HTERT RPE-1 (cell line): Measurements from ENCODE around the gene GATA3.

Experiments
- in situ Hi-C: fragments of 300-500 bp; cut with MboI; formaldehyde crosslinking; loops from 4 replicates; pipeline ENCODE4 v1.14.3; 2020; ENCODE audit warnings: low sequenced_read_pairs

Gene GATA3

GRCh38 chr10:8088504-8088903, 34.0 kb downstream of the GATA3 start:
- in situ Hi-C loops, result no loop called here

- in situ Hi-C loops, result no loop called here
Observed at GRCh38 chr10:8092428-8092827, 37.9 kb downstream of the GATA3 start.

- in situ Hi-C loops, result no loop called here
Observed at GRCh38 chr10:8095959-8096358, 41.5 kb downstream of the GATA3 start.

GRCh38 chr10:8096931-8097330, 42.4 kb downstream of the GATA3 start:
- in situ Hi-C loops, result no loop called here

- in situ Hi-C loops, result no loop called here
Observed at GRCh38 chr10:8100366-8100765, 45.9 kb downstream of the GATA3 start.

- in situ Hi-C loops, result no loop called here
Observed at GRCh38 chr10:8102708-8103401, 48.4 kb downstream of the GATA3 start.

- in situ Hi-C loops, result no loop called here
Observed at GRCh38 chr10:8103543-8103942, 49.1 kb downstream of the GATA3 start.

GRCh38 chr10:8104005-8104404, 49.5 kb downstream of the GATA3 start:
- in situ Hi-C loops, result no loop called here

- in situ Hi-C loops, result no loop called here
Observed at GRCh38 chr10:8104721-8105120, 50.2 kb downstream of the GATA3 start.

- in situ Hi-C loops, result no loop called here
Observed at GRCh38 chr10:8105932-8106331, 51.4 kb downstream of the GATA3 start.

- in situ Hi-C loops, result no loop called here
Observed at GRCh38 chr10:8112230-8112905, 57.9 kb downstream of the GATA3 start.

GRCh38 chr10:8112942-8113442, 58.5 kb downstream of the GATA3 start:
- in situ Hi-C loops, result no loop called here

GRCh38 chr10:8113616-8114015, 59.1 kb downstream of the GATA3 start:
- in situ Hi-C loops, result no loop called here

GRCh38 chr10:8114741-8115617, 60.5 kb downstream of the GATA3 start:
- in situ Hi-C loops, result no loop called here

GRCh38 chr10:8115618-8115980, 61.1 kb downstream of the GATA3 start:
- in situ Hi-C loops, result no loop called here

- in situ Hi-C loops, result no loop called here
Observed at GRCh38 chr10:8116474-8116873, 62.0 kb downstream of the GATA3 start.

GRCh38 chr10:8116926-8117493, 62.5 kb downstream of the GATA3 start:
- in situ Hi-C loops, result no loop called here

GRCh38 chr10:8121201-8121890, 66.9 kb downstream of the GATA3 start:
- in situ Hi-C loops, result no loop called here

GRCh38 chr10:8122611-8123369, 68.3 kb downstream of the GATA3 start:
- in situ Hi-C loops, result no loop called here

- in situ Hi-C loops, result no loop called here
Observed at GRCh38 chr10:8124436-8124835, 69.9 kb downstream of the GATA3 start.
